ENCODE data around the gene AXL.
A peak's percentile ranks its signal among the peaks of the same experiment; 100 is the strongest.

The AXL gene

GRCh38 chr19:41218615-41219507 is at the start of gene AXL:
TSS of gene AXL (plus strand) at chr19:41219223. CDS start at chr19:41219393, 170 bp downstream.
- H3F3A ChIP-seq (ENCODE audit: low read depth): no peaks in the 10 kb centered on the region
- no peak for TF ChIP-seq CTCF (conservative IDR thresholded peaks at IDR 0.05; ENCODE audit: low read length)
- no peak for TF ChIP-seq EZH2phosphoT487 (IDR thresholded peaks at IDR 0.05; ENCODE audit: borderline replicate concordance)
- no peaks in the 10 kb centered on the region for H3K9me2 ChIP-seq (replicated peaks; ENCODE audit: low read depth, low read length)
- no peak within 1 kb of the TSS for H3K9ac ChIP-seq (ENCODE audit: low read depth, low read length, poor library complexity, severe bottlenecking)
- H2AFZ ChIP-seq (ENCODE audit: low read length): no peak within 1 kb of the TSS
- no peak within 1 kb of the TSS for H3K4me2 ChIP-seq (ENCODE audit: low read depth, low read length, poor library complexity, severe bottlenecking)
- H3K36me3 ChIP-seq (ENCODE audit: insufficient read depth, low read length): no peaks in the 10 kb centered on the region
- no peaks in the 10 kb centered on the region for H3K79me2 ChIP-seq (ENCODE audit: insufficient read depth, low read length)
- no peak within 1 kb of the TSS for H3K4me3 ChIP-seq (ENCODE audit: low read length, poor library complexity, severe bottlenecking)
- no peaks in the 10 kb centered on the region for H3K27me3 ChIP-seq (ENCODE audit: insufficient read depth, low read length, poor library complexity, severe bottlenecking)
- H3K9me3 ChIP-seq (ENCODE audit: insufficient read depth, low read depth, low read length): no peaks in the 10 kb centered on the region
- H4K20me1 ChIP-seq (ENCODE audit: insufficient read depth, low read length, poor library complexity, severe bottlenecking): no peaks in the 10 kb centered on the region
- no peaks in the 10 kb centered on the region for H3K4me1 ChIP-seq (ENCODE audit: insufficient read depth, low read length, poor library complexity, severe bottlenecking)

GRCh38 chr19:41172297-41173164 is 46.5 kb upstream of the AXL start:
- H2AFZ ChIP-seq (ENCODE audit: low read length): no peak overlapping the region
- TF ChIP-seq EZH2phosphoT487 (IDR thresholded peaks at IDR 0.05; ENCODE audit: borderline replicate concordance) (no peak), CTCF (conservative IDR thresholded peaks at IDR 0.05; ENCODE audit: low read length) (peak; percentile 17; the same call in 1 of the 2 replicates)
- no peak overlapping the region for H3K9ac ChIP-seq (ENCODE audit: low read depth, low read length, poor library complexity, severe bottlenecking)
- H3K9me2 ChIP-seq (replicated peaks; ENCODE audit: low read depth, low read length): no peaks in the 10 kb centered on the region
- no peaks in the 10 kb centered on the region for H3K4me1 ChIP-seq (ENCODE audit: insufficient read depth, low read length, poor library complexity, severe bottlenecking)
- H3F3A ChIP-seq (ENCODE audit: low read depth): no peaks in the 10 kb centered on the region
- no peak overlapping the region for H3K4me2 ChIP-seq (ENCODE audit: low read depth, low read length, poor library complexity, severe bottlenecking)
- H3K36me3 ChIP-seq (ENCODE audit: insufficient read depth, low read length): no peaks in the 10 kb centered on the region
- no peak overlapping the region for H3K4me3 ChIP-seq (ENCODE audit: low read length, poor library complexity, severe bottlenecking)
- H3K27me3 ChIP-seq (ENCODE audit: insufficient read depth, low read length, poor library complexity, severe bottlenecking): no peaks in the 10 kb centered on the region
- no peaks in the 10 kb centered on the region for H4K20me1 ChIP-seq (ENCODE audit: insufficient read depth, low read length, poor library complexity, severe bottlenecking)
- no peaks in the 10 kb centered on the region for H3K79me2 ChIP-seq (ENCODE audit: insufficient read depth, low read length)
- no peaks in the 10 kb centered on the region for H3K9me3 ChIP-seq (ENCODE audit: insufficient read depth, low read depth, low read length)

GRCh38 chr19:41174297-41174928 is 44.6 kb upstream of the AXL start:
- Histone ChIP-seq H3K79me2 (ENCODE audit: insufficient read depth, low read length) (no peaks in the 10 kb centered on the region), H3K9ac (ENCODE audit: low read depth, low read length, poor library complexity, severe bottlenecking) (no peak overlapping the region), H3K4me2 (ENCODE audit: low read depth, low read length, poor library complexity, severe bottlenecking) (no peak overlapping the region), H2AFZ (ENCODE audit: low read length) (no peak overlapping the region), H3K36me3 (ENCODE audit: insufficient read depth, low read length) (no peaks in the 10 kb centered on the region), H3F3A (ENCODE audit: low read depth) (no peaks in the 10 kb centered on the region), H3K9me3 (ENCODE audit: insufficient read depth, low read depth, low read length) (no peaks in the 10 kb centered on the region), H3K4me1 (ENCODE audit: insufficient read depth, low read length, poor library complexity, severe bottlenecking) (no peaks in the 10 kb centered on the region), H3K9me2 (replicated peaks; ENCODE audit: low read depth, low read length) (no peaks in the 10 kb centered on the region), H3K4me3 (ENCODE audit: low read length, poor library complexity, severe bottlenecking) (no peak overlapping the region), H4K20me1 (ENCODE audit: insufficient read depth, low read length, poor library complexity, severe bottlenecking) (no peaks in the 10 kb centered on the region), H3K27me3 (ENCODE audit: insufficient read depth, low read length, poor library complexity, severe bottlenecking) (no peaks in the 10 kb centered on the region)
- TF ChIP-seq EZH2phosphoT487 (IDR thresholded peaks at IDR 0.05; ENCODE audit: borderline replicate concordance): no peak
- TF ChIP-seq CTCF (conservative IDR thresholded peaks at IDR 0.05; ENCODE audit: low read length): no peak

Data from Loucy (cell line).